Panc1 (cell line): Measurements from ENCODE around the gene ZRANB1. TPM values are rescaled to one million over a fixed set of nuclear protein-coding genes. Genes with fewer than 3 reads are reported as not detected.

Experiments used
- ATAC-seq: fragments of 200-7000 bp; cut with Tn5 transposase; 2 replicates; pipeline ENCODE4 v1.9.1; 2020; ENCODE audit warnings: mild to moderate bottlenecking, moderate library complexity
- BruUV-seq: library from RNA; stranded (reverse); fragments of 400-500 nt; replicated peaks from 2 replicates; lab custom pipeline; 2021; lab: Mats Ljungman, UMichigan
- CTCF ChIA-PET: fragments of 300-600 bp; sonication (Branson Sonifier 250); formaldehyde crosslinking; loops from one replicate; lab custom pipeline; 2022; ENCODE audit warnings: antibody characterized with exemption; lab: Charles Lee
- POLR2A ChIA-PET: fragments of 300-600 bp; sonication (Branson Sonifier 250); formaldehyde crosslinking; loops from one replicate; lab custom pipeline; 2022; ENCODE audit warnings: antibody characterized with exemption; lab: Charles Lee
- DNase-seq: peaks from one replicate; pipeline ENCODE4 v3.0.0-alpha.2; 2010; ENCODE audit warnings: low read depth, low spot score
- H3K27ac ChIP-seq: 2 replicates; pipeline ENCODE4 v1.5.1; 2011; ENCODE audit warnings: mild to moderate bottlenecking, low read length, inconsistent platforms
- H3K27me3 ChIP-seq: fragments of 200-500 bp; sonication (Bioruptor generic); 2 replicates; pipeline ENCODE4 v1.6.0; 2014; ENCODE audit warnings: low read length, inconsistent platforms; ENCODE audit not compliant: control insufficient read depth, insufficient read depth
- H3K36me3 ChIP-seq: fragments of 200-500 bp; sonication (Bioruptor generic); 2 replicates; pipeline ENCODE4 v1.5.1; 2014; ENCODE audit warnings: inconsistent platforms, mild to moderate bottlenecking, low read length, moderate library complexity; ENCODE audit not compliant: control insufficient read depth, insufficient read depth
- H3K4me1 ChIP-seq: 2 replicates; pipeline ENCODE4 v1.5.1; 2011; ENCODE audit warnings: inconsistent platforms, mild to moderate bottlenecking, low read length, moderate library complexity; ENCODE audit not compliant: control insufficient read depth, insufficient read depth
- H3K4me3 ChIP-seq, 2 experiments: 2 replicates each; pipeline ENCODE4 v1.5.1; 2011 to 2012; ENCODE audit warnings: low read depth in 2 of 2, low read length in 2 of 2, mild to moderate bottlenecking in 2 of 2, inconsistent platforms in 1 of 2, moderate library complexity in 1 of 2
- H3K9me3 ChIP-seq: fragments of 200-500 bp; sonication (Bioruptor generic); 2 replicates; pipeline ENCODE4 v1.5.1; 2014; ENCODE audit warnings: low read depth, mild to moderate bottlenecking, inconsistent platforms, low read length, moderate library complexity; ENCODE audit not compliant: control insufficient read depth, insufficient read depth
- POLR2AphosphoS5 ChIP-seq: IDR thresholded peaks from 2 replicates; pipeline ENCODE4 v1.6.1; 2012; ENCODE audit warnings: mild to moderate bottlenecking, low read depth, low read length, moderate library complexity
- SIN3A ChIP-seq: IDR thresholded peaks from 2 replicates; pipeline ENCODE4 v1.6.1; 2012; ENCODE audit warnings: low read depth, mild to moderate bottlenecking, low read length, moderate library complexity, borderline replicate concordance; ENCODE audit not compliant: insufficient read depth
- TCF7L2 ChIP-seq: IDR thresholded peaks from 2 replicates; pipeline ENCODE4 v1.6.1; 2011; ENCODE audit warnings: mild to moderate bottlenecking, low read depth, low read length, inconsistent platforms
- in situ Hi-C: cut with HindIII; loops from 2 replicates; pipeline ENCODE4 v1.10.0; 2016; ENCODE audit warnings: low sequenced_read_pairs, low pct_unique_long_range_greater_than_20kb
- intact Hi-C: fragments of 100-400 bp; cut with micrococcal nuclease; formaldehyde crosslinking; loops from one replicate; pipeline ENCODE4 v1.10.0; 2022; ENCODE audit not compliant: unreplicated experiment
- total RNA-seq: library from RNA; stranded (reverse); gene quantifications from one replicate; pipeline ENCODE4 v1.2.1, GENCODE V29; 2021; ENCODE audit not compliant: unreplicated experiment
- TF ChIP-seq, protein P1 (sequence below), 2 experiments: IDR thresholded peaks; 2 replicates each; pipeline ENCODE4 v1.6.1; 2011 to 2012; ENCODE audit warnings: low read depth in 2 of 2, control low read depth in 1 of 2, low read length in 1 of 2, mild to moderate bottlenecking in 1 of 2, moderate library complexity in 1 of 2; ENCODE audit not compliant: insufficient read depth in 1 of 2
- TF ChIP-seq, protein P2 (sequence below): fragments of 450-650 bp; IDR thresholded peaks from 2 replicates; pipeline ENCODE4 v1.5.1; 2017; ENCODE audit warnings: mild to moderate bottlenecking

ZRANB1 gene
- total RNA-seq, 1 experiment from 2014 or later: 23.2 TPM

DNA sequence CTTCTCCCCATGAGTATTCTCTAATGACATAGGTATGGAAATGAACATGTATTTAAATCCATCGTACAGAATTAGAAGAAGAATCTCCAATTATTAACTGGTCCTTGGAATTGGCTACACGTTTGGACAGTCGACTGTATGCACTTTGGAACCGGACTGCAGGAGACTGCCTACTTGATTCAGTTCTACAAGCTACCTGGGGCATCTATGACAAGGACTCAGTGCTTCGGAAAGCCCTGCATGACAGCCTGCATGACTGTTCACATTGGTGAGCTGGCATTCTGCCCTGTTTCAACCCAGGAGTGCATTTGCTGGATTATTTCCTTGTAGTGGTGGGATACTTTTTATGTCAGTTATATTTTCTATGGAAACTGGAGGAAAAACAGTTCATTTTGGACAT, 32.2 kb downstream of the ZRANB1 start:
- DNase-seq (no peak), ATAC-seq (no peak)
- Histone ChIP-seq H3K27ac (no peak overlapping the region), H3K27me3 (no peaks in the 10 kb centered on the region), H3K9me3 (no peaks in the 10 kb centered on the region), H3K4me3 (no peak overlapping the region), H3K4me1 (no peaks in the 10 kb centered on the region), H3K36me3 (peaks cover 7% of the 10 kb centered on the region; the same call in 1 of the 2 replicates)
- in situ Hi-C loops (no loop called here), intact Hi-C loops (no loop called here)
- ChIA-PET CTCF (interaction anchor here (0.6 kb wide), 1 partner anchor 35 kb away, joined by 3 read pairs; no protein-coding TSS in a partner anchor), POLR2A (no interaction called here)
- TF ChIP-seq, protein P1, sequence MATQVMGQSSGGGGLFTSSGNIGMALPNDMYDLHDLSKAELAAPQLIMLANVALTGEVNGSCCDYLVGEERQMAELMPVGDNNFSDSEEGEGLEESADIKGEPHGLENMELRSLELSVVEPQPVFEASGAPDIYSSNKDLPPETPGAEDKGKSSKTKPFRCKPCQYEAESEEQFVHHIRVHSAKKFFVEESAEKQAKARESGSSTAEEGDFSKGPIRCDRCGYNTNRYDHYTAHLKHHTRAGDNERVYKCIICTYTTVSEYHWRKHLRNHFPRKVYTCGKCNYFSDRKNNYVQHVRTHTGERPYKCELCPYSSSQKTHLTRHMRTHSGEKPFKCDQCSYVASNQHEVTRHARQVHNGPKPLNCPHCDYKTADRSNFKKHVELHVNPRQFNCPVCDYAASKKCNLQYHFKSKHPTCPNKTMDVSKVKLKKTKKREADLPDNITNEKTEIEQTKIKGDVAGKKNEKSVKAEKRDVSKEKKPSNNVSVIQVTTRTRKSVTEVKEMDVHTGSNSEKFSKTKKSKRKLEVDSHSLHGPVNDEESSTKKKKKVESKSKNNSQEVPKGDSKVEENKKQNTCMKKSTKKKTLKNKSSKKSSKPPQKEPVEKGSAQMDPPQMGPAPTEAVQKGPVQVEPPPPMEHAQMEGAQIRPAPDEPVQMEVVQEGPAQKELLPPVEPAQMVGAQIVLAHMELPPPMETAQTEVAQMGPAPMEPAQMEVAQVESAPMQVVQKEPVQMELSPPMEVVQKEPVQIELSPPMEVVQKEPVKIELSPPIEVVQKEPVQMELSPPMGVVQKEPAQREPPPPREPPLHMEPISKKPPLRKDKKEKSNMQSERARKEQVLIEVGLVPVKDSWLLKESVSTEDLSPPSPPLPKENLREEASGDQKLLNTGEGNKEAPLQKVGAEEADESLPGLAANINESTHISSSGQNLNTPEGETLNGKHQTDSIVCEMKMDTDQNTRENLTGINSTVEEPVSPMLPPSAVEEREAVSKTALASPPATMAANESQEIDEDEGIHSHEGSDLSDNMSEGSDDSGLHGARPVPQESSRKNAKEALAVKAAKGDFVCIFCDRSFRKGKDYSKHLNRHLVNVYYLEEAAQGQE (IDR thresholded peaks at IDR 0.05; ENCODE audit: insufficient read depth in 1 of 2, low read depth in 2 of 2, low read length in 1 of 2): no peak
- TF ChIP-seq, protein P2, sequence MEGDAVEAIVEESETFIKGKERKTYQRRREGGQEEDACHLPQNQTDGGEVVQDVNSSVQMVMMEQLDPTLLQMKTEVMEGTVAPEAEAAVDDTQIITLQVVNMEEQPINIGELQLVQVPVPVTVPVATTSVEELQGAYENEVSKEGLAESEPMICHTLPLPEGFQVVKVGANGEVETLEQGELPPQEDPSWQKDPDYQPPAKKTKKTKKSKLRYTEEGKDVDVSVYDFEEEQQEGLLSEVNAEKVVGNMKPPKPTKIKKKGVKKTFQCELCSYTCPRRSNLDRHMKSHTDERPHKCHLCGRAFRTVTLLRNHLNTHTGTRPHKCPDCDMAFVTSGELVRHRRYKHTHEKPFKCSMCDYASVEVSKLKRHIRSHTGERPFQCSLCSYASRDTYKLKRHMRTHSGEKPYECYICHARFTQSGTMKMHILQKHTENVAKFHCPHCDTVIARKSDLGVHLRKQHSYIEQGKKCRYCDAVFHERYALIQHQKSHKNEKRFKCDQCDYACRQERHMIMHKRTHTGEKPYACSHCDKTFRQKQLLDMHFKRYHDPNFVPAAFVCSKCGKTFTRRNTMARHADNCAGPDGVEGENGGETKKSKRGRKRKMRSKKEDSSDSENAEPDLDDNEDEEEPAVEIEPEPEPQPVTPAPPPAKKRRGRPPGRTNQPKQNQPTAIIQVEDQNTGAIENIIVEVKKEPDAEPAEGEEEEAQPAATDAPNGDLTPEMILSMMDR: no peak
- TF ChIP-seq POLR2AphosphoS5 (no peak), TCF7L2 (no peak), SIN3A (no peak)
- BruUV-seq: no TSS peak

DNA sequence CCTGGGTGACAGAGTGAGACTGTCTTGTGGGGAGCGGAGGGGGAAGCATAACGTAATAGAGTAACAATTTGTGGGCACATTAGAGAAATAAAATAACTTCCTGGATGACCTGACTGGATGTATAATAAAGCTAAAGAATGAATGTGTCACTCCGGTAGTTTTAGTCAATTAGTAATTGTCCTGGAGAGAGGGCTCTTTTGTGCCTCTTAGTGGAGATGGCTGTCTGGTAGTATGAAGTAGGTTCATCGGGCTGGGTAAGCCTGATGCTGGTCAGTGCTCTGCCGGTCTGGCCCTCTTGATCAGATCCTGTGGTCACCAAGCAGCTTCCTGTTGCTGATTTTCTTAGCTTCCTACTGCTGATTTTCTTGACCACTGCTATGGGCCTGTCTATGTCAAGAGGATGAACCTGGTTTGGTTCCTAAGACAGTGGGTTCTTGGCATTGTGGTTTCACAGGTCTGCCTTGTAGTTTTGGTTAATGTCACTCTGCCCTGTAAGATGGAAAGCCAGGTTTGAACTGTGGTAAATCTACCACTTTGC, 34.1 kb downstream of the ZRANB1 start:
- BruUV-seq: TSS peak; percentile 64
- CTCF ChIA-PET: no interaction called here
- POLR2A ChIA-PET: no interaction called here

More for the DNA sequence above, 34.1 kb downstream of the ZRANB1 start:
- in situ Hi-C loops (no loop called here), intact Hi-C loops (no loop called here)
- DNase-seq (no peak), ATAC-seq (no peak)
- no peak overlapping the region for H3K27ac ChIP-seq
- no peaks in the 10 kb centered on the region for H3K9me3 ChIP-seq
- no peaks in the 10 kb centered on the region for H3K4me1 ChIP-seq
- H3K27me3 ChIP-seq: no peaks in the 10 kb centered on the region
- H3K36me3 ChIP-seq: peaks cover 5% of the 10 kb centered on the region; the same call in 1 of the 2 replicates
- TF ChIP-seq TCF7L2: no peak
- no peak for TF ChIP-seq SIN3A
- TF ChIP-seq POLR2AphosphoS5: no peak
- TF ChIP-seq, protein P2: no peak
- TF ChIP-seq, protein P1 (IDR thresholded peaks at IDR 0.05; ENCODE audit: insufficient read depth in 1 of 2, low read depth in 2 of 2, low read length in 1 of 2): no peak
- H3K4me3 ChIP-seq: no peak overlapping the region
